Inflammatory macrophage (primary cell): ENCODE data around the gene KHNYN.
A peak's percentile ranks its signal among the peaks of the same experiment; 100 is the strongest.
"Not testable (repeated sequence)": the region's sequence is repeated elsewhere in the genome, so short reads cannot be mapped to it uniquely, and the experiment has no call there.

Experiments used
- DNase-seq, 2 donors: peaks; one replicate each; pipeline ENCODE4 v3.0.0-alpha.2; 2020 to 2022
- total RNA-seq, 18 experiments: gene quantifications; one replicate each; lab custom pipeline; 2026; ENCODE audit warnings: mixed read lengths in 6 of 18, inconsistent platforms in 2 of 18; lab: John Stamatoyannopoulos, UW

Gene KHNYN
- 82.1 to 160 (median 127) reads per million in 18 experiments for total RNA-seq

GRCh38 chr14:24429395-24430142 lies at the start of gene KHNYN, which contains the start of gene CBLN3:
TSS of gene KHNYN (plus strand) at chr14:24429954. CDS start at chr14:24430731, 777 bp downstream.
TSS of gene CBLN3 (minus strand) at chr14:24429668. CDS start at chr14:24429054, 614 bp downstream.
- DNase-seq: peak; percentile 87 to 90

GRCh38 chr14:24381363-24382063 lies 48.2 kb upstream of the KHNYN start:
- DNase-seq: no peak

- no peak for DNase-seq
Observed at GRCh38 chr14:24382064-24382371, 47.7 kb upstream of the KHNYN start.

- DNase-seq: no peak
Observed at GRCh38 chr14:24384169-24384568, 45.6 kb upstream of the KHNYN start.

- no peak for DNase-seq
Observed at GRCh38 chr14:24385524-24385923, 44.2 kb upstream of the KHNYN start.

GRCh38 chr14:24387009-24387345 lies 42.8 kb upstream of the KHNYN start:
- DNase-seq: no peak

- DNase-seq: not testable (repeated sequence)
Observed at GRCh38 chr14:24387579-24387978, 42.2 kb upstream of the KHNYN start.

GRCh38 chr14:24388474-24389179 lies 41.1 kb upstream of the KHNYN start:
- DNase-seq: no peak

- DNase-seq: no peak
Observed at GRCh38 chr14:24389226-24389848, 40.4 kb upstream of the KHNYN start.

- DNase-seq: peak; percentile 29 to 37
Observed at GRCh38 chr14:24390701-24391468, 38.9 kb upstream of the KHNYN start.

GRCh38 chr14:24392325-24393091 lies 37.2 kb upstream of the KHNYN start:
- no peak for DNase-seq

GRCh38 chr14:24394275-24394674 lies 35.5 kb upstream of the KHNYN start:
- no peak for DNase-seq

- peak; percentile 42 to 53 for DNase-seq
Observed at GRCh38 chr14:24395609-24396582, 33.9 kb upstream of the KHNYN start.

GRCh38 chr14:24397639-24398292 lies 32.0 kb upstream of the KHNYN start:
- DNase-seq: no peak

- no peak for DNase-seq
Observed at GRCh38 chr14:24398293-24398652, 31.5 kb upstream of the KHNYN start.

GRCh38 chr14:24398653-24399446 lies 30.9 kb upstream of the KHNYN start, which contains the start of gene NYNRIN:
TSS of gene NYNRIN (plus strand) at chr14:24399003. CDS start at chr14:24399247, 244 bp downstream.
- no peak for DNase-seq

- no peak for DNase-seq
Observed at GRCh38 chr14:24399447-24399822, 30.3 kb upstream of the KHNYN start.

GRCh38 chr14:24399999-24400718 lies 29.6 kb upstream of the KHNYN start:
- DNase-seq: peak in 1 of 2 donors; percentile 13
